Mononuclear cell (primary cell): Measurements from ENCODE around the gene IQCK. TPM values are rescaled to one million over a fixed set of nuclear protein-coding genes. Genes with fewer than 3 reads are reported as not detected.
"Not testable (repeated sequence)": the region's sequence is repeated elsewhere in the genome, so short reads cannot be mapped to it uniquely, and the experiment has no call there.

ENCODE experiments used
- H3K27me3 ChIP-seq: 2 replicates; pipeline ENCODE4 v1.6.0; 2011; ENCODE audit warnings: low read length, control low read depth; ENCODE audit not compliant: insufficient read depth
- H3K4me1 ChIP-seq: 2 replicates; pipeline ENCODE4 v1.5.1; 2011; ENCODE audit warnings: mild to moderate bottlenecking, low read length, control low read depth; ENCODE audit not compliant: insufficient read depth
- H3K4me3 ChIP-seq: 2 replicates; pipeline ENCODE4 v1.5.1; 2011; ENCODE audit warnings: mild to moderate bottlenecking, low read length, moderate library complexity
- H3K9me3 ChIP-seq: 2 replicates; pipeline ENCODE4 v1.5.1; 2011; ENCODE audit warnings: low read depth, mild to moderate bottlenecking, control low read depth, low read length
- total RNA-seq: library from RNA; depleted of rRNA; stranded (reverse); fragments of >200 nt; gene quantifications from one replicate; pipeline ENCODE4 v1.2.3, GENCODE V29; 2012

IQCK gene
- 1.9 TPM for total RNA-seq

DNA sequence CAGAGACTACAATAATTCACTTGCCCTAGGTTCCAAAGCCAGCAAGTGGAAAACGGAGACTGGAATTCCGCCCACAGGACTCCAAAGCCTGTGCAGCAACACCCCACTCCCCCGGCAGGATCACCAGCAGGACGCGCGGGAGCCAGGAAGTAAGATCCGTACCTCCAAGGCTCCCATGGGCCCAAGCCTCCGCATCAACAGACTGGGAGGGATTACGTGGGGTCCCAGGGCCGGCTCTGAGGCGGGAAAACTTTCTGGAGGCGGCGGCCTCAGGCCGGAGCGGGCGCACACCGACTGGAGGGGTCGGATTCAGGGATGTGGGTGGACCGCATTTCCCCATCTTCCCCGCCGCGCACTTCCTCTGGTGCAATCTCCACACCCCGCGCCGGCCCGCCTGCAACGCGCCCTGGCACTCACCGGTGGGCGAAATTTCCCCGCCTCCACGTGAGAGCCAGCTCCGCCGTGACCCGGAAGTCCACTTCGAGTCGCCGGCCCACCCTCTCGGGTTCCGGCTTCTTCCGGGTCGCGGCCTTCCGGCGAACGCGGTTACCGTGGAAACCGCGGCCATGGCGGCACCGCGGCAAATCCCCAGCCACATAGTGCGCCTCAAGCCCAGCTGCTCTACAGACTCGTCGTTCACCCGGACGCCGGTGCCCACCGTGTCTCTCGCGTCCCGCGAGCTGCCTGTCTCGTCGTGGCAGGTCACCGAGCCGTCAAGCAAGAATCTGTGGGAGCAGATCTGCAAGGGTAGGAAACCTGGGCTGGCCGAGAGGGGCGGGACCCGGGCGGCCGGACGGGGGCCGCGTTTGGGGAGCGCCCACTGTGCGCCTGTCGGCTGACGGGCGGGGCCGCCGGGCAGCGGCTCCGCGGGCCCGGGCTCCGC lies at the start of gene IQCK, which contains the start of gene KNOP1:
TSS of gene IQCK (plus strand) at position 531 of the 883 bp plus-strand sequence. CDS start at position 567, 36 bp downstream.
TSS of gene KNOP1 (minus strand) at position 487 of the 883 bp plus-strand sequence. CDS start 3,192 bp downstream, outside the sequence.
- peaks cover 18% of the 10 kb centered on the region for H3K4me1 ChIP-seq
- H3K27me3 ChIP-seq = no peaks in the 10 kb centered on the region
- H3K4me3 ChIP-seq = peak within 1 kb of the TSS; percentile 92
- H3K9me3 ChIP-seq = no peaks in the 10 kb centered on the region

- no peaks in the 10 kb centered on the region for H3K27me3 ChIP-seq
- no peaks in the 10 kb centered on the region for H3K9me3 ChIP-seq
- no peaks in the 10 kb centered on the region for H3K4me1 ChIP-seq
- H3K4me3 ChIP-seq = no peak overlapping the region
These were observed 45.7 kb upstream of the IQCK start for GRCh38 chr16:19672378-19672777.

- H3K27me3 ChIP-seq = no peaks in the 10 kb centered on the region
These were observed 43.6 kb upstream of the IQCK start for GRCh38 chr16:19674485-19674884.

GRCh38 chr16:19677402-19677801 lies 40.7 kb upstream of the IQCK start:
- H3K27me3 ChIP-seq = no peaks in the 10 kb centered on the region
- H3K9me3 ChIP-seq = no peaks in the 10 kb centered on the region
- no peaks in the 10 kb centered on the region for H3K4me1 ChIP-seq
- no peak overlapping the region for H3K4me3 ChIP-seq

More at GRCh38 chr16:19674485-19674884, 43.6 kb upstream of the IQCK start:
- Histone ChIP-seq H3K4me3 (no peak overlapping the region), H3K4me1 (no peaks in the 10 kb centered on the region), H3K9me3 (no peaks in the 10 kb centered on the region)

GRCh38 chr16:19678804-19679203 lies 39.3 kb upstream of the IQCK start:
- Histone ChIP-seq H3K27me3 (no peaks in the 10 kb centered on the region), H3K9me3 (no peaks in the 10 kb centered on the region), H3K4me3 (no peak overlapping the region), H3K4me1 (no peaks in the 10 kb centered on the region)

DNA sequence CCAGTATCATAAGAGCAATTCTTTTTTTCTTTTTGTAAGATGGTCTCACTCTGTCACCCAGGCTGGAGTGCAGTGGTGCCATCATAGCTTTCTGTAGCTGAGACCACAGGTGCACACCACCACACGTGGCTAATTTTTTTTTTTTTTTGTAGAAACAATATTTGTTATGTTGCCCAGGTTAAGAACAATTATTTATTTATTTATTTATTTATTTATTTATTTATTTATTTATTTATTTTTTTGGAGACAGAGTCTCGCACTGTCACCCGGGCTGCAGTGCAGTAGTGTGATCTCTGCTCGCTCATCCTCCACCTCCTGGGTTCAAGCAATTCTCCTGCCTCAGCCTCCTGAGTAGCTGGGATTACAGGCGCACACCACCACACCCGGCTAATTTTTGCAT lies 38.8 kb upstream of the IQCK start:
- H3K4me3 ChIP-seq, H3K4me1 ChIP-seq, H3K9me3 ChIP-seq, H3K27me3 ChIP-seq: not testable (repeated sequence)

- no peak overlapping the region for H3K4me3 ChIP-seq
- no peaks in the 10 kb centered on the region for H3K27me3 ChIP-seq
- H3K4me1 ChIP-seq = no peaks in the 10 kb centered on the region
- no peaks in the 10 kb centered on the region for H3K9me3 ChIP-seq
These were observed 37.2 kb upstream of the IQCK start for GRCh38 chr16:19680881-19681340.

DNA sequence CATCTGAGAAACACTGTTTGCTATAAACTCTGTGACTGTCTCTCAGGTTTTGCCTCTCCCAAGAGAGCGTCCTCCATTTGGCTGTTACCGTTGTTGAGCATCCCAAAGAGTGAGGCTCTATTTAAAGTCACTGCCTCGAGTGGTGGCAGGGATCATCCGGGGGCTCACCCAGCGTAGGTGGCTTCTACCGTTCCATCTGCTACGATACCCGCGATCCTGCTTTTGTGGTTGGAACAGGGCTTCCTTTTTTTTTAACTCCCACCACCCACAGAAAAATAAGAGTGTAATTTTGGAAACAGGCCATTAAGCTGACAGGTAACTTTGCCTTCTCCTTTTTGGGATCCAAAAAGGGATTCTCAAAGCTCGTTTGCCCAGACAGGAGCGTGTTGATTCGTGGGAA lies 36.4 kb upstream of the IQCK start:
- no peaks in the 10 kb centered on the region for H3K9me3 ChIP-seq
- H3K4me1 ChIP-seq = no peaks in the 10 kb centered on the region

GRCh38 chr16:19683453-19684236 lies 34.4 kb upstream of the IQCK start:
- Histone ChIP-seq H3K4me1 (no peaks in the 10 kb centered on the region), H3K4me3 (no peak overlapping the region), H3K27me3 (no peaks in the 10 kb centered on the region), H3K9me3 (no peaks in the 10 kb centered on the region)

More for the DNA sequence above, 36.4 kb upstream of the IQCK start:
- Histone ChIP-seq H3K4me3 (no peak overlapping the region), H3K27me3 (no peaks in the 10 kb centered on the region)

GRCh38 chr16:19685176-19685575 lies 32.9 kb upstream of the IQCK start:
- Histone ChIP-seq H3K27me3 (no peaks in the 10 kb centered on the region), H3K4me1 (no peaks in the 10 kb centered on the region), H3K9me3 (no peaks in the 10 kb centered on the region), H3K4me3 (no peak overlapping the region)

DNA sequence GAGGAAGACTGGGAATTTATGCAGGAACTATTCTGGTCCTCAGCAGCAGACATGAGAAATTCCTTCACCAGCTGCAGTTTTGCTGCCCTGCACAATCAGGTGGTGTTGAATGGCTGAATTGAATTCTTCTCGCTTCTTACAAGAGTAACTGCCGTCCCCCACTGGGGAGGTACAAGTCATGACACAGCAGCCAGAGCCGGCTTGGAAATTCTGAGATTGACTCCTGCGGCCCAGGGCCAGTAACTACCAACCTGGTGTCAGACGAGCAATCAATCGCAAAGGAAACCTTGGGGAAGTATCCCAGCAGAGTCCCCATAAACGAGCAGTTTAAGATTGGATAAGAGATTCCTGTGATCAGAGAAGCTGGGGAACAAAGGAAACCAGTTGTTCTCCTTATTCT lies 30.8 kb upstream of the IQCK start:
- no peak overlapping the region for H3K4me3 ChIP-seq
- no peaks in the 10 kb centered on the region for H3K4me1 ChIP-seq
- no peaks in the 10 kb centered on the region for H3K9me3 ChIP-seq
- H3K27me3 ChIP-seq = no peaks in the 10 kb centered on the region

DNA sequence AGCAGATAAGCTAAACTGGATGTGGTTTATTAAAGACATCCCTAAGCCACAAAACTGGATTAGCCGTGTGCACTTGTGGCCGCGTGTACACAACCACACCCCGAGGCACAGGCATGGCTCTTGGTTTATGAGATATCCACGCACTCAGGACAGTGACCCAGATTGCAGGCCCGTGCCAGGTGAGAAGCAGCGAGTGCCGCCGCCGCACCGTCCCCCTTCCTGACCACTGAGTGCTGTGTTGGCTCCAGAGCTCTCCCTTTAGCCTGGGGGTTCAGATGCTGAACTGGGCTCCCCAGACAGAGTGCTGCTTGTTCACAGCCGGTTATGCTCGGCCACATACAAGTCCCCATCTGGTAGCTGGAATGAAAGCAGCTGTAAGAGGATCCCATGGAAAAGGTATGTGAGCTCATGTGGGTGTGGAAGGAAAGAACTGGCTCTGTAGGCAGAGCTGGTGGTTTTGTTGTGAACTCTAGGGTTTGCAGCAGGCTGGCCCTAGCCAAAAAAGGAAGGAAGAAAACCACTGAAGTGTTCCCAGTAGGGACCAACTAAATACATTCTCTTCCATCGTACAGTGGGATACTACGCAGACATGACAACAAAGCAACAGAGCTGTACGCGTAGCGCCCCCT lies 29.6 kb upstream of the IQCK start:
- Histone ChIP-seq H3K4me3 (no peak overlapping the region), H3K9me3 (no peaks in the 10 kb centered on the region), H3K27me3 (no peaks in the 10 kb centered on the region), H3K4me1 (no peaks in the 10 kb centered on the region)

- Histone ChIP-seq H3K9me3 (no peaks in the 10 kb centered on the region), H3K4me3 (no peak overlapping the region), H3K27me3 (no peaks in the 10 kb centered on the region), H3K4me1 (no peaks in the 10 kb centered on the region)
These were observed 28.7 kb upstream of the IQCK start for GRCh38 chr16:19689342-19689741.

DNA sequence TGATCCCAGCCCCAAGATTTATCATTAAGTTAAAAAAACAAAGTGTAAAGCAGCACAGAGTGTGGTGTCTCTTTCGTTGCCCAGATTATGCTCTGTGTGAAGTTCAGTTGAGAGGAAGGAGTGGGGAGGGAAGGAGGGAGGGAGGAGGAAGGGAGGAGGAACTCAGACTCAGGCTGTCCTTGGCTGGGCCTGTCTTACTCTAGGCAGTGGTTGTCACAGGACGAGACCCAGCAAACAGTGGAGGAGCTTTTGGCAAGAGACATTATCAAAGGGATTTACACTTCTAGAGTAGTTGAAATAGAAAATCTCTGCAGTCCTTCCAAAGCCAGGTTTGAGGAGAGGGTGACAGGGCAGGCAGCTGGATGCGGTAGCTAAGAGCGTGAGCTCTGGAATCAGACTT lies 27.9 kb upstream of the IQCK start:
- Histone ChIP-seq H3K27me3 (no peaks in the 10 kb centered on the region), H3K9me3 (no peaks in the 10 kb centered on the region), H3K4me3 (no peak overlapping the region), H3K4me1 (no peaks in the 10 kb centered on the region)

- Histone ChIP-seq H3K9me3 (no peaks in the 10 kb centered on the region), H3K4me3 (no peak overlapping the region), H3K4me1 (peaks cover 5% of the 10 kb centered on the region), H3K27me3 (no peaks in the 10 kb centered on the region)
These were observed 26.8 kb upstream of the IQCK start for GRCh38 chr16:19691161-19691711.
